AG20443 (cell line): ENCODE measurements around the gene CYP4V2.

Source experiments
- DNase-seq: peaks from one replicate; pipeline ENCODE4 v3.0.0; 2012; ENCODE audit warnings: low spot score, mixed read lengths

CYP4V2 gene

DNA sequence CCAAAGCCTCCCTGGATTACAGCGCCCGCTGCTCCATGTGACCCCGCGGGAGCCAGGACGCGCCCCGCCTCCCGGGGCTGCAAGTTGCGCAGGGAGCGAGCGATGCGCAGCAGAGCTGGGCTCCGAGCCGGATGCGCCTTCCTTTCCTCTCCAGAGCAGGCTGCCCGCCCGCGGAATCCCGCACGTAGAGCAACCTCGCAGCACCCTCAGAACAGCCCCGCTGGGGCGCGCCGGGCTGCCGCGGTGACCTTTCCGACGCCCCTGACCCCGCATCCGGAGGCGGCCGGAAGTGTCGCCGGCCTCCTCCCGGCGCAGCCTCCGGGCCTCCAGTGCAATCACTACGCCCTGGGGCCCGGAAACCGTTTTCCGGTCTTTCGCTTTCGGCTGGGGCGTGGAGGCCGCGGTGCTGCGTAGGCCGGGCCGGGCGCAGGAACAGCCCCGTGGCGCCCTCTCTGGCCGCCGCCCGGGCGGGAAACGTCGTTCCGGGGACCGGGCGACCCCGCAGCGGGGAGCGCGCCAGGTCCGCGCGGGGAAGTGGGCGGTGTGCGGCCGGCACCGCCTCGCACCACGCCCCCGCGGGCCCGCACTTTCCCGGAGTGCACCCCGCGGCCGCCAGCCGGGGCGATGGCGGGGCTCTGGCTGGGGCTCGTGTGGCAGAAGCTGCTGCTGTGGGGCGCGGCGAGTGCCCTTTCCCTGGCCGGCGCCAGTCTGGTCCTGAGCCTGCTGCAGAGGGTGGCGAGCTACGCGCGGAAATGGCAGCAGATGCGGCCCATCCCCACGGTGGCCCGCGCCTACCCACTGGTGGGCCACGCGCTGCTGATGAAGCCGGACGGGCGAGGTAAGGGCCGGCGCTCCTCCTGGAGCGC lies at the start of gene CYP4V2:
Gene CYP4V2 (plus strand): TSS at position 368 of the 866 bp plus-strand sequence. CDS start 257 bp downstream, at position 625.
- DNase-seq: peak; percentile 94

DNA sequence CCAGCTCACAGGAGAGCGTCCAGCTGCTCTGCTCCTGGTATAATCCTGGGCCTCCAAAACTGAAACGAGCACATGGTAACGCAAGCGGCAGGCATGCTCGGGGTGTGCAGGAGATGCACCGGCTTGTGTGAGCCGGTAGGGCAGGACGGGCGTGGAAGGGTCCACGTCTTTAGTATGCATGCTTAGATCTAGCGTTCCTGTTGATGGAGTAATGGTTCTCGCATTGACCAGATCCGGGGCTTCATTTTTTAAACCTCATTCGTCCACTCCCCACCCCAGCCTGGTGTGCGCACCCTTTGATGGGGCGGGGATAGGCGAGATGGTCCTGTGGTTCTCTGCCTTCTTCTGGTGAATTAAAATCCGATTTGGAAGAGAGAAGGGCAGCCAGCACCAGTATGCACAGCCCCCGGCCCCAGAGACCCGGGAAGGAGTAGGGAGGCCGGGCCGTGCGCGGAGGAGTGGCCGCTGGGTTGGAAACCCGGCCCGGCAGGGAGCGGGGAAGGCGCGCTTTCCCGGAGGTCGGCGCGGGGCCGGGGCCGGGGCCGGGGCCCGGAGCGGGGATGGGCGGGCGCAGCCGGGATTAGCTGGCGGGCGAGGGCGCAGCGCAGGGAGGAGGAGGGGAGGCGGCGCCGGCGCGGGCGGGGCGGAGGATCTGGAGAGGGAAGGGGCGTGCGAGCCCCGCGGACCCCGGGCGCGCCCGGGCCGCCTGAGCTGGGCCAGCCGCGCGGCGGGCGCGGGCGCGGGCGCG lies 47.0 kb upstream of the CYP4V2 start:
- DNase-seq: peak; percentile 64

DNA sequence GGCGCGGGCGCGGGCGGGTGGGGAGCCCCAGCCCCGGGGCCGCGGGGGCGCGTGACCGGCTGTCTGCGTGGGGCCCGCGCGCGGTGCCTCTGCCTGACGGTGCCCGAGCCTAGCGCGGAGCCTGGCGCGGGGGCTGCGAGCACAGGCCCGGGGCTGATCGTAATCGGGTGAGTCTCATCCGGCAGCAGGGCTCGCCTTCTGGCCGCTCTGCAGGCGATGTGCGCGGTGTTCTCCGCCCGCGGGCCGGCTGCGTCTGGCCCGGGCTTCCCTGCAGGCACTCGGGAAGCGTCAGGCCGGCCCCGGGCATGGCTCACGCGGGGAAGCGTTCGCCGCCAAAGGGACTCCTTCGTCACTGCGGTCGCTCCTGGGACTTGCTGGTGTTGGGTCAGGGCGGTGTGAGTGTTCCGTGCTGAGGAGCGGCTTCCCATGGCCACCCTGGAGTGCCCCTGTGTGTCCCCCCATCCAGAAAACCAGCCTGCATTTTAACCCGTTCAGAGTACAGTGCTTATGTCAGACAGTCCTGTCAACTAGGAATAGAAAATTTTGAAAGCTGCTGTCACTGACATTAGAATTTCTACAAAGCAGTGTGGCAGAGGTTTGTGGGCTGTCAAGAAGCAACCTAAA lies 46.3 kb upstream of the CYP4V2 start:
- DNase-seq: peak; percentile 75

DNA sequence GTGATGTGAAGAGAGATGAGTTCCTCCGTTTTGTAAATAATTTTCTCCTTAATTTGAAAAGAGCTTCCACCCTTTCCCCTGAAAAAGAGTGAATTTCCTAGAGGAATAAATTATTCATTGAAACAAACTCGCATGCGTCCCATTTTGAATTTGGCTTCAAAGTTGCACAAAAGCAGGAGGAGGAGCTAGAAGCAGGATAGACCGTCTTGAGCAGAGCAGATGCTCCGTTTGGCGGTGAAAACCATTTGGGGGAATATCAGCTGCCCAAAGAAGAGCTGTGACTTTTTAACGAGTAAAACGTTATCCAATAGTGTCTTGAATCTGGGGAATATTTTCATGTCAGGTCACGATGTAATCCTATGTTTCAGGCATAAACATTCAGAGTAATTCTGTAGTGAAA lies 44.9 kb upstream of the CYP4V2 start:
- no peak for DNase-seq

DNA sequence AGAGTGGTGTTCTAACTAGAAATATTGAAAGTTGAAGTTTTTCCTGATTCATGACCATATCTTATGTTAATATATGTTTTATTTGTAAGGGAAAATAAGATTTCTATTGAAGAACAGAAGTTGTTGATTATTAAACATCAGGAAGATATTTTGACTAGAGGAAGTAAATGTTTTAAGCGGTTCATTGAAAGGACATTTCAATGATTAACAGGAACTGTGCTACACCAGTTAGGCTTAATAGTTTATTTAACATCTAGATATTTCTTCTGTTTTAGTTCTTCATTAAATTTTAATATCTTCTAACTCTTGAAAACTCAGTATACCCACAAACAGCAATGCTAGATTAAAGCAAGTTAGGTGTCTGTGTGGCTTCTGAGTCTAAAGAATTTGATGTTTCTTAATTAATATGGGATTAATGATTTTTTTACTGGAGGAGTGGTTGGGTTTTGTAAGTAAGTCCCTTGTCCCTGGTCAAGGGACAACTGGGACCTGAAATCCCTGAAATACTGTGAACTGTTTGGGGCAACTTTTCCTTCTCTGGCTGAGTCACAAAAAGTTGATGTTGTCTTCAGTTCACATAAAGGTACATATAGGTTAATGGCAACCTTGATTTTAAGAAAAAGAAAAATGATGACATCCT lies 42.9 kb upstream of the CYP4V2 start:
- no peak for DNase-seq

DNA sequence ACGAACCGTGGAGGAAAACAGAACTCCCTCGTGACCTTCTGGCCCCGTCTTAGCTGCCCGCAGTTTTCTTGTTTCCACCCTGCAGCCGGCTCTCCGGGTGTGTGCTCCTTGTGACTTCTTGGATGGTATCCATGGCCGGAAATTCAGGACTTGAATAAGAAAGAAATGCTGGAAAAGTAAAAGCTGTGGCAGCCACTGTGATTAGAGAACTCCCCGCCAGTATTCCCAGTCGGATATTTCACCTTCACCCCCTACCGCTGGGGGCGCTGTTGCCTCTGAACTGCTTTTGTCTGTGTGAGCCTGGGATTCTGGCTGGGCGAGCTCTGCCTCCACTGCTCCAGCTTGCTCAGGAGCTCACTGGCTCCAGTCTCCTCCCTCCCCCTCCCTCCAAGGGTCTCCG lies 41.5 kb upstream of the CYP4V2 start:
- DNase-seq: peak; percentile 57

DNA sequence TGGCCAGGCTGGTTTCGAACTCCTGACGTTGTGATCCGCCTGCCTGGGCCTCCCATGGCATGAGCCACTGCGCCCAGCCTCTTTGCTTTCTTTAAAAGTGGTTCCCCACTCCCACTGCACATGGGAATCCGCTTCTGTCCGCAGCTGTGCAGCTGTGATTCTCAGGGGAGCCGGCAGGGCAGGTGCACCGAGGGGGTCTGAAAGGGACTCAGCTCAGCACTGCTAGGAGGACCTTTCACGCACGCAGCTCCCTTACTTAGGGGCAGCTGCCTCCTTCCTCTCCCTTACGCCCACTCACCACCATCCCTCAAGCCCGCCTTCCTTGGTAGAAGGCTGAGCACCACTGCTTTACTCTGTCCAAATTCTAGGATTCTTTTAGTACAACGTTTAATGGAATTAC lies 40.4 kb upstream of the CYP4V2 start:
- DNase-seq: no peak

DNA sequence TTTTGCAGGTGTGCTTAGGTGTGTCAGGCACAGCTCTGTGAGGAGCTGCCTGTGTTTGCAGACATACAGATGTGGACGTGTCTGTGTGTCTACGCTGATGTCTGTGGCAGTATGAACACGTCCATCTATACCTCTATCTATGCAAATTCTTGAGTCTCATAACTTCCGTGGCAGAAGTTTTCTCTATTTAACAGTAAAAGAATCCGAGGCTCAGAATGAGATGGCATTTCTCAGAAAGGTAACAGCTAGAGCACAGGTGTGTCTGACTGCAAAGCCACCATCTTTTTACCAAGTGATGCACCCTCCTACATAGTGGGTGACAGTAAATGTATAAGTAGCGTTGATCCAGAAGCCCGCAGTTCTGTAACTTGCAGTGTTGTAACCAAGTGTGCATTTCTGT lies 39.9 kb upstream of the CYP4V2 start:
- no peak for DNase-seq

DNA sequence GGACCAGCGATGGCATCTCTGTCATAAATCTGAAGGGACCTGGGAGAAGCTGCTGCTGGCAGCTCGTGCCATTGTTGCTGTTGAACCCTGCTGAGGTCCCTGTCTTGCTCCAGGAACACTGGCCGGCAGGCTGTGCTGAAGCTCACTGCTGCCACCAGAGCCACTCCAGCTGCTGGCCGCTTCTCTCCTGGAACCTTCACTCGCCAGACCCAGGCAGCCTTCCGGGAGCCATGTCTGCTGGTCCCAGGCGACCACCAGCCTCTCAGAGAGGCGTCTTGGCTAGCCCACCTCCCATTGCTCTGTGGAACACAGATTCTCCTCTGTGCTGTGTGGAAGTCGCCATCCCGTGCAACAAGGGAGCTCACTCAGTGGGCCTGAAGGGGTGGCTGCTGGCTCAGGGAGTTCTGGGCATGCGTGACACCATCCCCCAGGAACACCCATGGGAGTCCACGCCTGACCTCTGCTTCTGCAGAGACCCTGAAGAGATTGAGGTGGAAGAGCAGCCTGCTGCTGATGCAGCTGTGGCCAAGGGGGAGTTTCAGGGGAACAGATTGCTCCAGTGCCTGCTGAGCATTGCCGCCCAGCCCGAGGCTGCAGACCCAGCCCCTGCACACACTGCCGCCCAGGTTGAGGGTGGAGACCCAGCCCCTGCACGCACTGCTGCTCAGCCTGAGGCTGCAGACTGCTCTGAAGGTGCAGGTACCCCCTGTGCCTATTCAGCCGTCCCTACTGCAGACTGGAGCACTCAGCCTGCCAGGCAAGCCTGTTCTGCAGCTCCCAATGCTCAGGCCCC lies 33.1 kb upstream of the CYP4V2 start:
- peak; percentile 38 for DNase-seq

DNA sequence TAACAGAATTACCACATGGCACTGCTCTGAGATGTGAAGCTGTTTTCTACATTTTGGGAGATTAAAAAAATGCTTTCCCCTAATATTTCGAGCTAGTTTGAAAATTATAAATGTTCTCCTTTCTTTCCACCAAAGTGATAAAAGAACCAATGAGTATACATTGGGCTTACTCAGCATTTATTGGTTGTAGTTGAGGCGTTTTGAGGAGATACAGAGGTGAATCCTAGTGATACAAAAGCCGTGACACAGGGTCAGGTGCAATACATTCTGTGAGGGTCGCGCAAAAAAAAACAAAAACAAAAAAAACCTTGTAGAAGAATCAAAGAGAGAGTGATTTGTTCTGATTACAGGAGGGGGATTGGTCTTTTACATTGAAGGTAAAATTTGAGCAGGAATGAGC lies 32.4 kb upstream of the CYP4V2 start:
- peak; percentile 0 for DNase-seq

DNA sequence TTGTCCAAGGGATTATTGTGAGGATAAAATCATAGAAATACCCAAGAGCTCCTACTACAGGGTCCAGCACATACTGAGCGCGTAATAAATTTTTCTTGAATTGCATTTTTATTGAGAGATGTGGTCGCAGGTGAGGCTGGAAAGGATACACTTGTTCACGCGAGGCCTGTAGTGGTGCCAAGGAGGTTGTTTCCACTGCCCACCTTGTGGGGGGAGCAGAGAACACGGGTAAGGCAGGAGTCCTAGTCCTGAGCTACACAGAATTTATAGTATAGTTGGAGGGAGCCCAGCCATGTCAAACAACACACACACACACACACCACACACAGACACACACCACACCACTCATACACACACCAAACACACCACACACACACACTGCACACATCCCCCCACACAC lies 31.8 kb upstream of the CYP4V2 start:
- peak; percentile 1 for DNase-seq

DNA sequence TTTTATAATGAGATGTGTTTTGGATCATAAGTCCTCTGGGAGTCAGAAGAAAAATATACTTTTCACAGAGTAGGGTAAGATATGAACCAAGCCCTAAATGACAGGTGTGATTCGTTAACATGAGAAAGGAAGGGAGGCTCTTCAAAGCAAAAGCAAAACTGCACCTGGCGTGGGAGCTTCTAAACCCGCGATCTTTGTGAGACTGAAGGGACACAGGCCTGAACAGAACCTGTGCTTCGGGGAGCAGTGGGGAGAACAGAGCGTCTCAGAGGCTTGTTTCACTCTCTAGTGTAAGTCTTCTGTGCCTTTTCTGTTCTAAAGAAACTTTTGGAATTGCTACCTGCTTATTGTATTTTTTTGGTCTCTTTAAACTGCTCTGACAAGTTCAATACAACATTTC lies 30.2 kb upstream of the CYP4V2 start:
- DNase-seq: peak; percentile 3

DNA sequence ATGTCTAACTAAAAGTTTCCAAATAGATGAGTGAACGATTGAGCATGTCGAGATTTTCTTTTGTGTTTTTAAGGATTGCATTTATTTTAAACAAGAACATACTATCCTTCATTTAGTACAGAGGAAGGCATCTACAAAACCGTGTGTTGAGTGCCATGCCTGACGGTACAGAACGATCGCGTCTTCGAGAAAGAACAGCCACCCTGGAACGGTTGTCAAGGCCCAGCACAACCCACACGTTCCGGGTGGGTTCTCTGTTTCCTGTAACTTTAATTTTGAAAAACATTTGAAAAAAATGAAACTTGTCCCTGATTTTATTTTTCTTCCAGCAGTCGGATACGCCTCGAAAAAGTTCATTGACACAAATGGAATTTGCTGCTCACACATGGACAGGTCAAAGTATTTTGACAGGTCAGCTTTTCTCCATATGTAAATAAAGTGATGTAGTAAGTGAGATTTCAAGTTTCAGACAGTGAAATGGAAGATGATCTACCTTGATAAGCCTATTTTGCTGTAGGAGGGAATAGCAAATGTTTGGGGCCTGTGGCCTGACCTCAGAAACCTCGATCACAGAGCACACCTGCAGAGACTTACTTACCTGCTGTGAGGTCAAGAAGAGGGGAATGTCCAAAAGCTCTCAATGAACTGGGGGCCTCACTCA lies 24.4 kb upstream of the CYP4V2 start:
- DNase-seq: peak; percentile 1

DNA sequence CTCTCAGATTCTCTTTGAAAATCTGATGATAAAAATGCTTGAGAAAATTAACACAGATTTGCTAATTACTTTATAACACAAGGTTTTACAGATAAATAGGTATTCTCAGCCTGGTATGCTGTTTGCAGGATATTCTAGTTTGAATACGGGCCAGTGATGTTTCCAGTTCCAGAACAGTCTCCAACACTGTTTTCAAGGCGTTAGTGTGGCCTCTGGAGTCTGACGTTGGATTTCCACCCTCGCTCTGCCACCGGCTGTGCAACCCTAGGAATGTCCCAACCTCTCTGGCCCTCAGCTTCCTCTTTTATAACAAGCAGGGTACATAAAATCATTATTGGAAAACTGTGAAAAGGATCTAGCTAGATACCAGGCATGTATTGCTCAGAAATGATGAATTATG lies 23.8 kb upstream of the CYP4V2 start:
- peak; percentile 1 for DNase-seq

DNA sequence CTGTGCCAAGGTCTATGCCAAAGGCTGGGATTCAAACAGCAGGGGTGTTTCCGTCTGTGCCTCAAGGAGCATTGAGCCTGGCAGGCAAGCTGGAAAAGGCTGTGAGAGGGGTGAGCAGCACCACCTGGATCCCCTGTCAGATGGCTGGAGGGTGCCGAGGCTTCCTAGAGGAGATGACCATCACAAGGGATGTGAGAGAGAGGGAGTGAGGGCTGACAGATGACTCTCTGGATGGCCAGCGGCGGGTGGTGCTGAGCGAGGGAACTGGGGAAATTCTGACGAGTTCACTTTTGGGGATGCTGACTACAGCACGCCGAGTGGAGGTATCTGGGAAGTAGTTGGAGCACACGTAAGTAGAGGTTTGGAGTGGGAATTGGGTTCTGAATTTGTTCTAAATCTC lies 22.6 kb upstream of the CYP4V2 start:
- peak; percentile 5 for DNase-seq

DNA sequence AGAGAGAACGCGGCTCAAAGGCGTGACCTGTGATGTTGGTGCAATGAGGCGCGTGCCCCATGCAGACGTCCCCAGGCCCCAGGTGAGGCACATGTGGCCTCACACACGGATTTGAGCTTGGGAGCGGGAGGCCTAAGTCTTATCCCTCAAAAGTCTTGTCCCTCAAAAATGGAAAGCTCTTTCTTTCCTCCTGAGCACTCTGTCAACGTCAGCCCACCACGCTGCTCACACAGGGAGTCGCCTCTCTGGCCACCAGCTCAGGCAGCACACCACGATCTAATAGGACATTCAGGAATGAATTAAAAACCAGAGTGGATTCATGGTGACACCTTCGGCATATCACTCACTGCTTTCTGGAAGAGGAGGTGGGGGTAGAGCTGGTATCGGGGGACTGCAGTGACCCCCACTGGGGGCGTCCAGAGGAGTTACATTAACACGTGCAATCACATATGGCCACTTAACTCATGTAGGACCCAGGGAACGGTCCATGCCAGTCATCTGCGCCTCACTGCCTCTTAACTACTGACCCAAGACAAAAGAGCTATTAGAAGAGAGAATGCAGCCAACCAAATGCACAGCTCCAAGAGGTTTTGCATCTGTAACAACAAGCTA lies 21.9 kb upstream of the CYP4V2 start:
- peak; percentile 5 for DNase-seq

DNA sequence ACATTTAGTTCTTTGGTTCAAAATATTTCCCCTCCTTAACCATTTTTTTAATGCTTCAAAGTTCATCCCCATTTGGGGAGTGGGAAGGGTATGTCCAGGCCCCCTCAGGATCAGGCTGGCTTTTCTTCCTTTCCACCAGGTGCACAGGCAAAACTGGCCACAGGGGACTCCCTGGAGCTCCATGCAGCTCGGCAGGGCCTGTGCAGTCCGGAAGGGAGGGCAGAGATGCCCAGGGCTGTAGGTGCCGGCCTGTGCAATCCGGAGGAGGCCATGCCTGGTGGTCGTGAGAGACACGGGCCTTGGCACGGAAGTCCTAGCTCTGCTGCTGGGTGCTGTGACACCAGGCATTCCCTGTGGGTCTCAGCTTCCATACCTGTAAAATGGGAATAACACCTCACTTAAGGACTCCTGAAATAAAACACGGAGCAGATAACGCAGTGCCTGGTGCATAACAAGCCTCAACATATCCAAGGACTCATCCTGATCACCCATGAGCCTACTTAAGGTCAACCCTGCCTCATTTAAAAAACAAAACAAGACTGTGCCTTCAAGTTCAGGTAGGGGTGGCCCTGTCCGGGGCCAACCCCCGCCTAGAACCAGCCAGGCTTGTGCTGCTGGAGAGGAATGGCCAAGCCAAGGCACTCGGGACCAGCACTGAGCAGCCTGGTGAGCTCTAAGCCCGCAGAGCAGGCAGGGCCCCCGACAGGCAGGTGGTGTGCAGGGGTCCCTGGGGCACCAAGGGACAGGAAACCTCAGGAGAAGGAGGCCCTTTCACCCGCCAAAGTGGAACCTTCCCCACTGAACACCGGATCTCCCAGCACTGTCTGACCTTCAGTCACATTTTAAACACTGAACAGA lies 21.2 kb upstream of the CYP4V2 start:
- peak; percentile 9 for DNase-seq

DNA sequence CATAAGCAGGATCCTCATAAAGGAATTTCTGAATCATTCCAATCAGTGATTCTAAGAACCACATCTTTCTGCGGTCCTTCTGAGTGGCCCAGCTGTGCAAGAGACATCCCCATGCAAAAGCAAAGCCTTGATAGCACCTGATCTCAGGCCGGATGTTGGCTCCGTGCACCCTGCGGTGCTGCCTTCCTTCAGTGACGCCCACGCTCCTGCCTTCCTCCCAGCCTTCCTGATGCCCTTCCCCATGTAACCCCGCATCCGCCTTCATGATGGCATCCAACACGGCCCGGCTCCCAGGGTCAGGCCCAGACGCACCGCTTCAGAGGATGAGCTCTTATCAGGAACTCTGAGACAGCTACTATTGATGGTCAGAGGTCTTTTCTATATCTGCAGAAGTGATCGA lies 20.4 kb upstream of the CYP4V2 start:
- DNase-seq: peak; percentile 7

DNA sequence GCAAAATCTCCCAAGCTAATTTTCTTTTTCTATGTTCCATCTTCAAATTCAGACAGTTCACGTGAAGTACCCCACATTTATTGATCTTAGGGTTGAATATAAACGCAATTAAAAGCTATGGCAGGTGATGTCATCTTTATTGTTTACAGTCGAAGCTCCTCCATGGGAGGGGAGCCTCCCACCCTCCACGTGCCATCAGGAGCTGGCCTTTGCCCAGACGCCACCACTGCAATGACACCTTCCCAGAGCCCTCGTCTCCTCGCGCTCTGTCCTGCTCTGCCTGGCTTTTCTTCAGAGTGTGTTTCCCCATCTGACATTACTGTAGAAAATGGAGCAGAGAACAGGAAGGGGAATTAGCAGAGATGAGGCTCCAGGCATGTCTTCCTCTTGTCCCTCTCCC lies 18.8 kb upstream of the CYP4V2 start:
- DNase-seq: no peak

DNA sequence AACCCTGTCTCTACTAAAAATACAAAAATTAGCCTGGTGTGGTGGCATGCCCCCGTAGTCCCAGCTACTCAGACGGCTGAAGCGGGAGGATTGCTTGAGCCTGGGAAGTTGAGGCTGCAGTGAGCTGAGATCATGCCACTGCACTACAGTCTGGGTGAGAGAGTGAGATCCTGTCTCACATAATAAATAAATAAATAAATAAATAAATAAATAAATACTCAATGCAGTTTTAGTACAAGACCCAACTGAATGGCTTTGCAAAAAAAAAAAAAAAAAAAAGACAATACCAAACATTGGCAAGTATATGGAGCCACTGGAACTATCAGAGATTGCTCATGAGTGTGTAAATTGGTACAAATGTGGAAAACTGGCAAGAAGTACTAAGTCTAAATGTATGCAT lies 3.3 kb upstream of the CYP4V2 start:
- DNase-seq: no peak
